IPS-20b (cell line): ENCODE measurements around the gene SBF2.
"Not testable (repeated sequence)": the region's sequence is repeated elsewhere in the genome, so short reads cannot be mapped to it uniquely, and the experiment has no call there.

Source experiments
- H3K27ac ChIP-seq: one replicate; pipeline ENCODE4 v1.5.1; 2013; ENCODE audit warnings: low read length
- H3K27me3 ChIP-seq: 2 replicates; pipeline ENCODE4 v1.6.1; 2013; ENCODE audit warnings: mild to moderate bottlenecking, low read length, inconsistent platforms; ENCODE audit not compliant: insufficient read depth
- H3K36me3 ChIP-seq: 2 replicates; pipeline ENCODE4 v1.6.1; 2013; ENCODE audit warnings: low read depth, mild to moderate bottlenecking, inconsistent platforms, low read length, moderate library complexity; ENCODE audit not compliant: insufficient read depth
- H3K4me1 ChIP-seq: 2 replicates; pipeline ENCODE4 v1.6.1; 2013; ENCODE audit warnings: mild to moderate bottlenecking, control low read depth, inconsistent platforms, low read length, moderate library complexity; ENCODE audit not compliant: insufficient read depth
- H3K4me3 ChIP-seq: 2 replicates; pipeline ENCODE4 v1.5.1; 2013; ENCODE audit warnings: mild to moderate bottlenecking, low read length, inconsistent platforms
- H3K9ac ChIP-seq: 2 replicates; pipeline ENCODE4 v1.6.1; 2013; ENCODE audit warnings: low read depth, mild to moderate bottlenecking, inconsistent platforms, low read length, moderate library complexity
- H3K9me3 ChIP-seq: 2 replicates; pipeline ENCODE4 v1.6.1; 2013; ENCODE audit warnings: mild to moderate bottlenecking, low read depth, low read length, inconsistent platforms; ENCODE audit not compliant: insufficient read depth

The SBF2 gene

DNA sequence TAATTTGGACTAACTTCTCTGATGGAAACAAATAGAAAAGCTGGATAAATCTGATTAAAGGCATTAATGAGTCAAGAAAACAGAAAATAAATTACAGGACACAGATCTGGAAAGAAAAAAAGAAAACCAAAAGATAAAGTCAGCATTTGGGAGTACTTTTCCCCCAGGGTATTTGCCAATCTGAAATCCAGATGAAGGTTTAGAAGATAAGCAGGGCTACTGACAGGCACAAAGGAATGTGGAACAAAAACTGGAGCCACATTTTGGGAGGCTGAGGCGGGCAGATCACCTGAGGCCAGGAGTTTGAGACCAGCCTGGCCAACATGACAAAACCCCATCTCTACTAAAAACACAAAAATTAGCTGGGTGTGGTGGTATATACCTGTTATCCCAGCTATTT lies 57.2 kb downstream of the SBF2 start:
- Histone ChIP-seq H3K27me3 (no peaks in the 10 kb centered on the region), H3K36me3 (peaks cover 12% of the 10 kb centered on the region; the same call in 1 of the 2 replicates), H3K4me3 (no peak overlapping the region), H3K9me3 (peaks cover 20% of the 10 kb centered on the region), H3K9ac (no peak overlapping the region), H3K4me1 (no peaks in the 10 kb centered on the region), H3K27ac (no peak overlapping the region)

GRCh38 chr11:10233581-10233980 lies 60.4 kb downstream of the SBF2 start:
- peaks cover 24% of the 10 kb centered on the region for H3K9me3 ChIP-seq
- H3K9ac ChIP-seq = no peak overlapping the region
- no peak overlapping the region for H3K4me3 ChIP-seq
- peaks cover 12% of the 10 kb centered on the region; the same call in 1 of the 2 replicates for H3K36me3 ChIP-seq
- no peaks in the 10 kb centered on the region for H3K4me1 ChIP-seq
- H3K27me3 ChIP-seq = no peaks in the 10 kb centered on the region
- no peak overlapping the region for H3K27ac ChIP-seq

DNA sequence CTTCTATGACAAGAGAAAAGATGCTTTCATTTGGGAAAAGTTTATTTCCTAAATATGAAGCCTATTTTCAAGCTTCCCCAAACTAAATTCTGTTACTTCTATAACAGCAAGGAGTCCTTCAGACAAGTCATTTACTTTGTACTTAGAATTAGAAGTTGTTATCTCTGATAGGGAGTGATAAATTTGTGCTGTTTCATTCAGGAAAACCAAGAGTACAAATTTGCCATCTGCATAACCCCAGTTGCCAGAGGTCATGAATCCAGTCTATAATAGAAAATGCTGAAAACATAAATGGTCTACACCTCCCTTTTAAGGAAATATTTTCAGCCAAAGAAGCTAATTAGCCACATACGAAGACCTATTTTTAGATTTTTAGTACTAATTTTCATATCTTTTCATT lies 61.3 kb downstream of the SBF2 start:
- H3K27ac ChIP-seq = no peak overlapping the region
- H3K9ac ChIP-seq = no peak overlapping the region
- peaks cover 24% of the 10 kb centered on the region for H3K9me3 ChIP-seq
- peaks cover 12% of the 10 kb centered on the region; the same call in 1 of the 2 replicates for H3K36me3 ChIP-seq
- H3K4me3 ChIP-seq = no peak overlapping the region
- no peaks in the 10 kb centered on the region for H3K27me3 ChIP-seq
- H3K4me1 ChIP-seq = no peaks in the 10 kb centered on the region

GRCh38 chr11:10231803-10232202 lies 62.2 kb downstream of the SBF2 start:
- Histone ChIP-seq H3K9me3 (peaks cover 24% of the 10 kb centered on the region), H3K36me3 (peaks cover 12% of the 10 kb centered on the region; the same call in 1 of the 2 replicates)
- not testable (repeated sequence) for H3K9ac ChIP-seq, H3K4me3 ChIP-seq, H3K27ac ChIP-seq, H3K4me1 ChIP-seq, H3K27me3 ChIP-seq

GRCh38 chr11:10225553-10225952 lies 68.5 kb downstream of the SBF2 start:
- H3K4me1 ChIP-seq = no peaks in the 10 kb centered on the region
- H3K9me3 ChIP-seq = no peaks in the 10 kb centered on the region
- H3K27me3 ChIP-seq = no peaks in the 10 kb centered on the region
- no peaks in the 10 kb centered on the region for H3K36me3 ChIP-seq
- no peak overlapping the region for H3K9ac ChIP-seq
- H3K27ac ChIP-seq = no peak overlapping the region
- H3K4me3 ChIP-seq = no peak overlapping the region

GRCh38 chr11:10222399-10222798 lies 71.6 kb downstream of the SBF2 start:
- Histone ChIP-seq H3K9ac (no peak overlapping the region), H3K27ac (no peak overlapping the region), H3K36me3 (no peaks in the 10 kb centered on the region), H3K4me3 (no peak overlapping the region), H3K4me1 (no peaks in the 10 kb centered on the region), H3K9me3 (peaks cover 13% of the 10 kb centered on the region), H3K27me3 (no peaks in the 10 kb centered on the region)

GRCh38 chr11:10221342-10221741 lies 72.7 kb downstream of the SBF2 start:
- no peaks in the 10 kb centered on the region for H3K27me3 ChIP-seq
- H3K9me3 ChIP-seq = peaks cover 13% of the 10 kb centered on the region
- no peak overlapping the region for H3K9ac ChIP-seq
- no peaks in the 10 kb centered on the region for H3K4me1 ChIP-seq
- no peak overlapping the region for H3K27ac ChIP-seq
- no peaks in the 10 kb centered on the region for H3K36me3 ChIP-seq
- H3K4me3 ChIP-seq = no peak overlapping the region

DNA sequence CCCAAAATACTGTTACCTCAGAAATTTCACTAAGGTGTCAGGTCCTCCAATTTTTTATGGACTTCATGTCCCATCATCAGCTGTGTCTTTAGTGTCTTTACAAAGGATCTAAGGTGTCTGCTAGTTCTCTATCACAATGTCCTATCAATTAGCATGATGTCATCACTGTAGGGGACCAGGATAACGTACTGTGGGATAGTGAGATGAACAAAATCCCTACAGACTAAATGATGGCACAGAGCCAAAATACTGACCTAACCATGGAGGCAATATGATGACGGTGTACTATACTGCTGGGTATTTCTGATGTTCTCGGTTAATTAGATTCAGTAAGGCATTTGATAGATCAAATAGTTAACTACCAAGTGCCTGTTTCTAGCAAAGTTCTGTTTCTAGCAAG lies 82.5 kb downstream of the SBF2 start:
- peaks cover 19% of the 10 kb centered on the region; the same call in 1 of the 2 replicates for H3K4me1 ChIP-seq
- no peaks in the 10 kb centered on the region for H3K36me3 ChIP-seq

GRCh38 chr11:10209326-10209725 lies 84.7 kb downstream of the SBF2 start:
- Histone ChIP-seq H3K9ac (no peak overlapping the region), H3K27me3 (no peaks in the 10 kb centered on the region), H3K9me3 (peaks cover 4% of the 10 kb centered on the region), H3K27ac (no peak overlapping the region), H3K4me3 (no peak overlapping the region), H3K36me3 (no peaks in the 10 kb centered on the region), H3K4me1 (peaks cover 32% of the 10 kb centered on the region)

More for the DNA sequence above, 82.5 kb downstream of the SBF2 start:
- Histone ChIP-seq H3K4me3 (no peak overlapping the region), H3K9me3 (no peaks in the 10 kb centered on the region; the same call in 1 of the 2 replicates), H3K27ac (no peak overlapping the region), H3K27me3 (no peaks in the 10 kb centered on the region), H3K9ac (no peak overlapping the region)

- no peaks in the 10 kb centered on the region for H3K27me3 ChIP-seq
- no peak overlapping the region for H3K27ac ChIP-seq
- H3K4me1 ChIP-seq = peaks cover 32% of the 10 kb centered on the region
- H3K9ac ChIP-seq = no peak overlapping the region
- H3K9me3 ChIP-seq = peaks cover 14% of the 10 kb centered on the region
- no peaks in the 10 kb centered on the region for H3K36me3 ChIP-seq
- no peak overlapping the region for H3K4me3 ChIP-seq
Observed at GRCh38 chr11:10208131-10208575, 85.9 kb downstream of the SBF2 start.

GRCh38 chr11:10205928-10206327 lies 88.1 kb downstream of the SBF2 start:
- H3K4me1 ChIP-seq = peaks cover 38% of the 10 kb centered on the region
- H3K9ac ChIP-seq = peak overlapping the region; percentile 33; the same call in 1 of the 2 replicates
- no peaks in the 10 kb centered on the region for H3K36me3 ChIP-seq
- H3K27me3 ChIP-seq = no peaks in the 10 kb centered on the region
- H3K27ac ChIP-seq = no peak overlapping the region
- H3K4me3 ChIP-seq = peak overlapping the region; percentile 33
- peaks cover 17% of the 10 kb centered on the region; the same call in 1 of the 2 replicates for H3K9me3 ChIP-seq

- Histone ChIP-seq H3K27ac (no peak overlapping the region), H3K36me3 (no peaks in the 10 kb centered on the region), H3K4me3 (no peak overlapping the region), H3K9me3 (peaks cover 17% of the 10 kb centered on the region; the same call in 1 of the 2 replicates), H3K9ac (no peak overlapping the region), H3K27me3 (no peaks in the 10 kb centered on the region), H3K4me1 (peaks cover 38% of the 10 kb centered on the region)
Observed at GRCh38 chr11:10204021-10204420, 90.0 kb downstream of the SBF2 start.
